ENCODE measurements around the gene CD9. TPM values are rescaled to one million over a fixed set of nuclear protein-coding genes. Genes with fewer than 3 reads are reported as not detected.
"Not testable (repeated sequence)": the region's sequence is repeated elsewhere in the genome, so short reads cannot be mapped to it uniquely, and the experiment has no call there.

CD9 gene
- total and polyA plus RNA-seq, 2 of the 8 experiments (the other 6 are each of a cell fraction or from before 2014, with no cell fraction given) = 168 to 319 TPM

DNA sequence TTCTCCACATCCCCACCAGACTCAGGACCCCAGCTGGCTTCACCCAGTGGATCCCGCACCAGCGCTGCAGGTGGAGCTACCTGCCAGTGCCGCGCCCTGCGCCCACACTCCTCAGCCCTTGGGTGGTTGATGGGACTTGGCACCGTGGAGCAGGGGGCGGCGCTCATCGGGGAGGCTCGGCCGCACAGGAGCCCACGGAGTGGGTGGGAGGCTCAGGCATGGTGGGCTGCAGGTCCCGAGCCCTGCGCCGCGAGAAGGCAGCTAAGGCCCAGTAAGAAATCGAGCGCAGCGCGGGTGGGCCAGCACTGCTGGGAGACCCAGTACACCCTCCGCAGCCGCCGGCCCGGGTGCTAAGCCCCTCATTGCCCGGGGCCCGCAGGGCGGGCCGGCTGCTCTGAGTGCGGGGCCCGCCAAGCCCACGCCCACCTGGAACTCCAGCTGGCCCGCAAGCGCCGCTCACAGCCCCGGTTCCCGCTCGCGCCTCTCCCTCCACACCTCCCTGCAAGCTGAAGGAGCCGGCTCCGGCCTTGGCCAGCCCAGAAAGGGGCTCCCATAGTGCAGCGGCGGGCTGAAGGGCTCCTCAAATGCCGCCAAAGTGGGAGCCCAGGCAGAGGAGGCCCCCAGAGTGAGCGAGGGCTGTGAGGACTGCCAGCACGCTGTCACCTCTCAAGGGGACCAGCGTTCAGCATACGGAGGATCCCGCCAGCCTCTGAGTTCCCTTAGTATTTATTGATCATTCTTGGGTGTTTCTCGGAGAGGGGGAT, 9.3 kb upstream of the CD9 start:
- not testable (repeated sequence) for H3K36me3 ChIP-seq (ENCODE audit: control insufficient read depth in 2 of 4, insufficient read depth in 4 of 4, low read length in 3 of 4); H3K23ac ChIP-seq (ENCODE audit: insufficient read length); H3K4me1 ChIP-seq (replicated peaks in 1 of 4; ENCODE audit: control insufficient read depth in 3 of 4, insufficient read depth in 4 of 4, low read length in 3 of 4); H3K27ac ChIP-seq (ENCODE audit: low read depth, low read length); H3K79me2 ChIP-seq (ENCODE audit: control insufficient read depth in 1 of 2, insufficient read depth in 2 of 2, low read length in 2 of 2); H2BK20ac ChIP-seq (ENCODE audit: low read length); H2BK5ac ChIP-seq (ENCODE audit: low read depth, low read length); H2BK15ac ChIP-seq (ENCODE audit: low read length); H2BK12ac ChIP-seq (ENCODE audit: low read depth, low read length); H4K8ac ChIP-seq (ENCODE audit: extremely low read depth, insufficient read depth, low read length); H3K27me3 ChIP-seq (replicated peaks in 1 of 4; ENCODE audit: control insufficient read depth in 3 of 4, extremely low read depth in 1 of 4, insufficient read depth in 3 of 4, low read length in 3 of 4); H3K56ac ChIP-seq (replicated peaks; ENCODE audit: insufficient read length, low read depth, low read length); H3K4me2 ChIP-seq (ENCODE audit: insufficient read depth in 1 of 2, low read depth in 2 of 2, low read length in 2 of 2); H3K79me1 ChIP-seq (ENCODE audit: low read depth, low read length); H3K23me2 ChIP-seq (ENCODE audit: low read depth, low read length); H2BK120ac ChIP-seq (replicated peaks; ENCODE audit: low read depth, low read length); H4K5ac ChIP-seq (ENCODE audit: insufficient read length, low read depth, low read length); H3K9me3 ChIP-seq (ENCODE audit: insufficient read depth in 2 of 2, low read depth in 1 of 2, low read length in 1 of 2); H3K18ac ChIP-seq (ENCODE audit: extremely low read depth, low read length); H3K14ac ChIP-seq (ENCODE audit: insufficient read length); H3K4ac ChIP-seq (replicated peaks; ENCODE audit: insufficient read length, low read depth, low read length); H4K20me1 ChIP-seq (replicated peaks in 1 of 2; ENCODE audit: control insufficient read depth in 1 of 2, insufficient read depth in 2 of 2, low read length in 2 of 2); H3K4me3 ChIP-seq (ENCODE audit: extremely low read depth in 1 of 4, insufficient read depth in 2 of 4, low read depth in 3 of 4, low read length in 4 of 4); H3K9ac ChIP-seq (replicated peaks in 1 of 4; ENCODE audit: extremely low read depth in 1 of 4, low read depth in 3 of 4, low read length in 3 of 4); H2AK5ac ChIP-seq (ENCODE audit: low read depth, low read length); FAIRE-seq; H2AFZ ChIP-seq (ENCODE audit: low read length); DNase-seq (ENCODE audit: low read depth in 1 of 2, low spot score in 2 of 2); H4K91ac ChIP-seq (replicated peaks; ENCODE audit: insufficient read length, low read length)
- CTCF ChIA-PET (ENCODE audit: partially characterized antibody) = interaction anchor here (1.0 to 3.7 kb wide), 7 partner anchors 9 to 132 kb away, joined by 3 to 12 read pairs (median 5); no protein-coding TSS in a partner anchor
- POLR2A ChIA-PET (ENCODE audit: partially characterized antibody) = interaction anchor here (0.9 to 1.7 kb wide), 3 partner anchors 10 to 24 kb away, joined by 4 to 5 read pairs (median 4); no protein-coding TSS in a partner anchor
- WGBS, 2 experiments (ENCODE audit: extremely low coverage in 1 of 2, insufficient coverage in 1 of 2, insufficient read length in 1 of 2, insufficient replicate concordance in 2 of 2, low coverage in 1 of 2, low lambda C conversion rate in 2 of 2, missing lambda C conversion rate in 1 of 2) = 92% methylated on average over 31 of the region's 49 CpGs; no CpG with 5 or more reads in 1 of the 2 experiments

All from H1 (cell line).